Hematopoietic multipotent progenitor cell treated with erythropoietin and hydrocortisone succinate and interleukin-3 and kit ligand, for 15 days (in vitro differentiated cells): Measurements from ENCODE around the gene INO80E.

Experiments
- DNase-seq: peaks from one replicate; pipeline ENCODE4 v3.0.0-alpha.2; 2015; ENCODE audit warnings: low spot score

INO80E gene

GRCh38 chr16:29993191-29993902 is 2.7 kb upstream of the INO80E start:
- no peak for DNase-seq

DNA sequence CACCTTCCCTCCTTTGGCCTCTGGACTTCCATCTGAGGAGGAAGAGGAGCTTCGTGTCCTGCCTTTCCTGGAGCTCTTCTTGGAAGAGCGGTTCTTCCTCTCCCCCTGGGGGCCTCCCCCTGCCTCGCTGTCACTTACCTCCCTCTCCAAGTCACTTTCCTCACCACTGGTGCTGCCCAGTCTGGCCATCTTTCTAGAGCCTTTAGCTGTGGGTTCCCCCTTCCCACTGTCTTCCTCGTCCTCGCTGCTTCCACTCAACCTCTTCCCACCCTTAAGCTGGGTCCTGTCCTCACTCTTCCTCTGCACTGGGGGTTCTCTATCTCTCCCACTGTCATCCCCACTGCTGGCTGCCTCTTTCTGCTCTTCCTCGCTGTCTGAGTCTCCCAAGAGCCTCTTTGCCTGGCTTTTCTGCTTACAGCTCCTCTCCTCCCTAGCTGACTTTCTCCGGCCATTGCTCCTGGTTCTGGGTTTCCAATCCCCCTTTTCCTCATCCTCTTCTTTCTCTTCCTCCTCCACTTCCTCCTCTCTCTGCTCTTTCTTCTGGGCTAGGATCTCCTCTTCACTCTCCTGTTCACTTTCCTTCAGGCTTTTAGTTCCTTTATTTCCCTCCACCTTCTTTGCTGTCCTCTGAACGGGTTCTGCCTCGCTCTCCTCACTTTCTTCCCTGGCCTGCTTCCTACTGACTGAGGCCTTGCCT is 2.0 kb upstream of the INO80E start:
- DNase-seq: no peak

GRCh38 chr16:29994600-29995323 is 1.3 kb upstream of the INO80E start:
- DNase-seq: peak; percentile 74

DNA sequence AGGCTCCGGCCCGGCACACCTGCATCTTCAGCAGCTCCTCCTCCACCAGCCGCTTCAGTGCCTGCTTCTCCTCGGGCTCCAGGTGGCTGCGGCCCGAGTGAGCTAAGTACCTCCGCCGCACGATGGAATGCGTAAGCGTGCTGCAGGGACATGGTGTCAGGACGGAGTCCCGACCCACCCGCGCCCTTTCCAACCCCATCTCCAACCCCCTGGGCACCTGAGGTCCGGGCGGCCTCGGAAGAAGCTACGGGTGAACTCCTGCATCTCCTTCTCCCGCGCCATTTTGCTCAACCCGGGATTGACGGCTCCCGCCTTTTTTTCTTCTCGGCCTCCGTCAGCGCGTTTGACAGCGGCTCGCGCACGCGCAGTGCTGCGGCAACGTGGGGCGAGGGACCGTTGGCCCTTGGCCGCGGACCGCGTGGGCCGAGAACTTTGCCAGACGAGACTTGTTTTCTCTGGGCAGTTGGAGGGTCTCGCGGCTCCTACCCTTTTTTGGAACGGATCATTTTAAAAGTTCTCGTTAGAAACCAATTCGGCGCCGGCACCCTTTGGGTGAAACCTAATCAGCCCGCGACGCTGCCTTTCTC is 624 bp upstream of the INO80E start, which contains the start of gene HIRIP3:
TSS of gene HIRIP3 (minus strand) at position 294 of the 587 bp plus-strand sequence. CDS start at position 282, 12 bp downstream.
- peak; percentile 86 for DNase-seq

DNA sequence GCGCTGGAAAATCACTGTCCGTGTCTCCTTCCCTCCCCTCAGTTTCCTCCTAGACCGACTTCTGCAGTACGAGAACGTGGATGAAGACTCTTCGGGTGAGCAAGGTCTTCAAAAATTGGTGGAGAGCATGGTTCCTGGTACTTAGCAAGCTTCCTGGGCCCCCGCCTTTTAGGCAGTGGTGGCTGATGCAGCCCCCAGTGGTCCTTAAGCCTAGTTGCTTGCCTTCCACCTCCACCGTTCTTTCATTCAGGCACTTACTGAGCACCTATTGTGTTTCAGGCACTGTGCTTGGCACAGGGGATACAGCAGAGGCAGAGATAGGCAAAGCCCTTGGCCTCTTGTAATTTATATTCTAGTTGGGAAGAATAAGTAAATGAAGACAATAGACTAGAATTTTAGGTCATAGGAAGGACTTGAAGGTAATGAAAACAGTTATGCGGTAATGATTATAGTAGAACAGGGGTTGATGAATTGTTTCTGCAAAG is 767 bp downstream of the INO80E start:
- DNase-seq: no peak

DNA sequence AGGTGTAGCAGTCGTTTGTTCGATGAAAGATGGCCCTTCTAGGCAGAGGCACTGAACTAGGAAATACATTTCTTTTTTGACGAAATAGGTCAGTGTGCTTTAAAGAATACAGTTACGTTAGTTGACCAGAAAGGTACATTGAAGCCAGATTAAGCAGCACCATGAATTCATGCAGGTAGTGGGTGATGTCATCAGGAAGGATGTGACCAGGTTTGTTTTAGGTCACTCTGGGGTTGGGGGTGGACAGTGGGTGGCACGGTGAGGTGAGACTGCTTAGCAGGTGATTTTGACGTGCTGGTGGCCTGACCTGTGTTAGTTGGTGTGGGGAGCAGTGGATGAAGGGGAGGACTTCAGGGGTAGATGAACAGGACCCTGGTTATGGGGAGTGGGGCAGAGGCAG is 3.6 kb downstream of the INO80E start:
- no peak for DNase-seq

DNA sequence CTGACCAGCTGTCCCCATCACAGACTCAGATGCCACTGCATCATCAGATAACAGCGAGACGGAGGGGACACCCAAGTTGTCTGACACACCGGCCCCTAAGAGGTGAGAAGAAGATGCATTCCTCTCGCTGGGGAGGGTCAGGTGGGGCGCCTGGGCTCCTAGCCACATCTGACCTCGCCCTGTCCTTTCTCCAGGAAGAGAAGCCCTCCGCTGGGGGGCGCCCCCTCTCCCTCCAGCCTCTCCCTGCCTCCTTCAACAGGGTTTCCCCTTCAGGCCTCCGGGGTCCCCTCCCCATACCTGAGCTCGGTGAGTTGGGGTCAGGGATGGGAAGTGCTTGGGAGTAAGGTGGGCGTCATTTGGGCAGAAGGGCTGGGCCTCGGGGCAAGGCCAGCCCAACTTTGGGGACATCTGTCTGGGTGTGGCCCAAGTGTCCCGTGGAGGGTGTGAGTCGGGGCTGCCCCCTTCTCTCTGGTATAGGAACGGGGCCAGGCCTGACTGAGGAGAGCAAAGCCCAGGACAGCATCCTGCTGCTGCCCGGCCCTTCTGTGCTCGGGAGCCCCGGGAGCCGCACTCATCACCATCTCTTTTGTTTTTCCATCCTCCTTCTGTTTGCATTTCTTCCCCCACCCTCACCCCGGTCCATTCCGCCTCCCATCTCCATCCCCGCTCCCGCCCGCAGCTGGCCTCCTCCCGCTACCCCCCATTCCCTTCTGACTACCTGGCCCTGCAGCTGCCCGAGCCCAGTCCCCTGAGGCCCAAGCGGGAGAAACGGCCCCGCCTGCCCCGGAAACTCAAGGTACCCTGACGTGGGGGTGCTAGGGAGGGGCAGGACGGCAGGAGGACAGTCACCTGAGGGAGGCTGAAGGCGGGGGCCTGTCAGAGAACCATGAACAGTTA is 4.9 kb downstream of the INO80E start:
- no peak for DNase-seq

DNA sequence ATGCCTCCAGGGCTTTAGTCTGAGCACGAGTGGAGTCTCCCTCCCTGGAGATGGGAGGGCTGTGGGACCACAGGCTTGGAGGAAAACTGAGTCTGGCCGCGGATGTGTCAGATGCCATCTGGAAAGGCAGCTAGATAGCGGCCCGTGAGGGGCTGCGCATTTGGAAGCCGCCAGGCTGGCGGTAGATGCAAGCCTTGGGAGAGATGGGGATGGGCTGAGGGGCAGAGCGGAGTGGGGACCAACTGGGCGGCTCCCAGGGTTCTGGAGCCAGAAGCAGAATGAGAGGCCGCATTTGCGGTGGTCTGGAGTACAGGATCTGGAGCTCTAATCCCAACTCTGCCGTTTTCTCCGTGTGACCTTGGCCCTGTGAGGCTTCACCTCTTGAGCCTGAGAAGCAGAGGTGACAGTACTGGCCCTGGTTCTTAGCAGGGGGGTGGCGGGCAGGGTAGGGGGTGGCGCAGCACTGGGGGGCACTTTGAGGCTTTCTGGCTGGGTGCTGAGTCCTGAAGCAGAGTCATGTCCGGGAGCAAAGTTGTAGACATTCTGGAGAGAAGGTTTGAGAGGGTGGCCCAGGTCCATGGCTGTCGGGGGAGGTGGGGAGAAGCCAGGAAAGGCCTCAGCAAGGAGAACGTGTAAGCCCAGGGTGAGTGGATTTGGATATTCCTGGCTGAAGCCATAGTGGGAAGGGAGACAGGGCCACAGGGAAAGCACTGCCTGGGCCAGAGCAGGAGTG is 6.7 kb downstream of the INO80E start:
- no peak for DNase-seq

- DNase-seq: no peak
These were observed 7.8 kb downstream of the INO80E start for GRCh38 chr16:30003670-30004423.

DNA sequence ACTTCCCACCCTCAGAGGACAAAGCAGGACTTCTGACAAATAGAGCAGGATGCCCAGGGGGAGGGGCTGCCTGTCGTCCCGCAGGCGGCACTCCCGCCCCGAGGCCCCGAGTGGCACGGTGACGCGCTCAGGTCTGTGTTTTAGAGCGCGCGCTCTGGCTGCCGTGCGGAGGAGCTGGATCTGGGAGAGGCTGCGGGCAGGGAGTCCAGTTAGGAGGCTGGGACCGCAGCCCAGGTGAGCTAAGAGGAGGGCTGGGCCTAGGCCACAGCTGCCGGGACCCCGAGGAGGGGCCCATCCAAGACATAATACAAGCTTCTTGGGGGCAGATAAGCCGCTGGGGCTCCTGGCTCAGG is 8.4 kb downstream of the INO80E start:
- DNase-seq: no peak

DNA sequence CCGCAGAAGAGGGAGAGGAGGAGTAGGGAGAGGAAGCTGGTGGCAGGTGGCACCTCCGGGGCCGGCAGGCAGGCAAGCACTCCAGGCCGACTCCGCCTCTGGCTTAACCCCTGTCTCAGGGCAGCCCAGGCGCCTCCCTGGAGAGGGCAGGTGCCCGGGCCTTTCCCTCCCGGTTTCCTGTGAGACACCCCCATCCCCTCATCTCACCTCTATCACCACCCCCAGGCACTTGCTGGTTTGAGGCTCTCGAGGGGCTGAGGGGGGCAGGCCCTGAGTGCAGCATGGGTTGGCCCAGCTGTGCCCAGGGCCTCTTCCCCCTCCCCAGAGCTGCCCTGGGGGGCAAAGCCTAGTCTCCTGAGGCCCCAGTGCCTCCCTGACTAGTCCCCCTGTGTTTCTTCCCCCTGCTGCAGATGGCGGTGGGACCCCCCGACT is 8.8 kb downstream of the INO80E start:
- DNase-seq: no peak

GRCh38 chr16:30005341-30006094 is 9.5 kb downstream of the INO80E start:
- DNase-seq: peak; percentile 46

DNA sequence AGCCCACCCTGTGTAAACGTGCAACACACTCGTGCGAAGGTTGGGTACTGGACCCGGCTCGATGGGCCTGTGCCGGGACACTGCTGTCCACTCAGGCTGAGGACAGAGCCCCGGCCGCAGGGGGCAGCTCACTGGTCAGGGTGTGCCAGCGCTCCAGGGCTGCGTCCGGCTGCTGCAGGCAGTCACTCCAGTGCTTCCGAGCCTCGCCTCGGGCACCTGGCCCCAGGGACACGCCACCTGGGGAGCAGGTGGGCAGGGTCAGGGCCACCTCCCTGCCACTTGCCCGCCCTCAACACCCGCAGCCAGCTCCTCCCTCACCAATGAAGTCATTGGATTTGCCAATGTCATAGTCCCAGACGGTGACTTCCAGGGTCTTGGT is 10.0 kb downstream of the INO80E start:
- DNase-seq: no peak

DNA sequence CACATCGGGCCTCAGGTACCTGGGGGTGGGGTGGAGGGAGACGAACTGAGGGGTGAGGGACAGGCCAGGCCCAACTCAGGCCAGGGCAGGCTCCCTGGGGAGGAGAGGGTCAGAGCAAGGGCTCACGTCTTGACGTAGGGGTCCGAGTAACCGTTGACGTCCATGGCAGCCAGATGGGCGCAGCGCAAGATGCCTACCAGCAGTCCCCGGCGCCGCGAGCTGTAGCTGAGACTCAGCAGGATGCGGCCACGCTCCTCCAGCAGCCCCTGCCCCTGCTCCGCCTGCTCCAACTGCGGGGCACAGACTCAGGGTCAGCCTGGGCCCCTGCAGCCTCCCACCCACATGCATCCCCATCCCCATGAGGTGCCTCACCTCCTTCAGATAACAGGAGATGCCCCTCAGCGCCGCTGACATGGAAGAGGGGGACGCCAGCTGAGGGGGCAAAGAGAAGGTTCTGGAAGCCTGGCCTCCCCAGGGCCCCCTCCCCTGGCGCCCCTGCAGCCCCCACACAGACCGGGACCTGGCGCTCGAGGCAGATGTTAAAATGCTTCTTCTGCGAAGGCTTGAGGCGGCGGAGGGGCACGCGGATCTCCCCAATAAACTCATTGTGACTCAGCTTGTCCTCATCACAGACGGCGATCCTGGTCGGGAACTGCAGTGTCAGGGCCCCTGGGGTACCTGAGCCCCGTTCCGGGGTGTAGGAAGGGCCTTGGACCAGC is 10.8 kb downstream of the INO80E start:
- DNase-seq: no peak

DNA sequence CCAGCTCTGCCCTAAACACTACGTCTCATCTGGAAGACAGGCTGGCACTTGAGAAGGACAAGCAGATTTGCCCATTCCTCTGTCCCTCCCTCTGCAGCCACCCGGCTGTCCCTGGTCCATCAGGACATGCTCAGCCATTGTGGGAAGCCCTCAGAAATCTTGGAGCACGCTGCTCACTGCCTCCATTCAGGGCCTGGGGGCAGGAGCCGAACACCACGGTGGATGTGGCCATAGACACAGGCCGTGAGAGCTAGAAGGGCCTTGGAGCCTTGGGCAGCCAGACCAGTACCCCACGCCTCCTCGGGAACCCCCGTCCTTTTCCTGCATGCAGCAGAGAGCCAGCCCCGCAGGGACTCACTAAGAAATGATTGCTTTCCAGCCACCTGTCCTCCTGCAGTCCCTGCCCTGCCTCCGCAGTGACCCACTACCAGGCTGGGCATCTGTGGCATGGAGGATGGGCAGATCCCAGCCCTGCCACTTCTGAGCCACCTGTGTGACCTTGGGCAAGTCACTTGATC is 11.4 kb downstream of the INO80E start:
- no peak for DNase-seq

DNA sequence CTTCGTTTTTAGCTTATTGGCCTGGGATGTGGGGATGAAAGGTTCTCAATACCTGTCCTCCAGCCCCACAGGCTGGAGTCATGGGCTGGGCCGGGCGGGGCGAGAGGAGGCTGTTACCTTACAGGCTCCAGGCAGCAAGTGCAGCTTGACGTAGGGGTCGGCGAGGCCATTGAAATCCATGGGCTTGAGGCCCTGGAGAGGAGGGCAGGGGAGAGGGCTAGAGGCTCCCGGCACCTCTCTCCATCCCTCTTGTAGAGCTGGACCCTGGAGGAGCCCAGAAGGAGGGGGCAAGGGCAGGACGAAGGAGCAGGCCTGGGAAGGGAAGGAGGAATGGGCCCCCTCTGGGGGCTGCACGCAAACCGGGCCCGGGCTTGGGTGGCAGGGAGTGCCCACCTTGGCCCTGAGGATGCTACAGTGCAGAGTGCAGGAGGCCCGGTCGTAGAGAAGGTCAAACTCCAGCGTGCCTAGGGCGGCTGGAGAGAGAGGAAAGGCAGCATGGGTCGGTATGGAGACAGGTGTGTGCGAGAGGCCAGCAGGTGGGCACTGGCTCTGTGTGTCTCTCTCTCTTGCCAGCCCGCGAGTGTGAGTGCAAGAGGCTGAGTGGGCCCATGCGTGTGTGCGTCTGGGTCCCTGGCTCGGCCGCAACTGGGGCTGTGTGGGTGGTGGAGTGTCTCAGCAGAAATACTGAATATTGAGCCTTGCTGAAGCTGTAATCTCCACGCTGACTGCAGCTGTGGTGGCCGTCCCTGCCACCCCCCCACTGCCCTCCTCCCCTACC is 13.2 kb downstream of the INO80E start:
- no peak for DNase-seq

- no peak for DNase-seq
These were observed 14.2 kb downstream of the INO80E start for GRCh38 chr16:30009990-30010843.
